GM19463 (cell line): Measurements from ENCODE around the gene KIF26B.
A peak's percentile ranks its signal among the peaks of the same experiment; 100 is the strongest.

Experiments used
- ATAC-seq: cut with Tn5 transposase; IDR thresholded peaks from one replicate; pipeline ENCODE4 v1.9.1; 2021; ENCODE audit warnings: mild to moderate bottlenecking, moderate library complexity; ENCODE audit not compliant: unreplicated experiment

The KIF26B gene

GRCh38 chr1:245270972-245271371 lies 116.2 kb downstream of the KIF26B start:
- no peak for ATAC-seq

DNA sequence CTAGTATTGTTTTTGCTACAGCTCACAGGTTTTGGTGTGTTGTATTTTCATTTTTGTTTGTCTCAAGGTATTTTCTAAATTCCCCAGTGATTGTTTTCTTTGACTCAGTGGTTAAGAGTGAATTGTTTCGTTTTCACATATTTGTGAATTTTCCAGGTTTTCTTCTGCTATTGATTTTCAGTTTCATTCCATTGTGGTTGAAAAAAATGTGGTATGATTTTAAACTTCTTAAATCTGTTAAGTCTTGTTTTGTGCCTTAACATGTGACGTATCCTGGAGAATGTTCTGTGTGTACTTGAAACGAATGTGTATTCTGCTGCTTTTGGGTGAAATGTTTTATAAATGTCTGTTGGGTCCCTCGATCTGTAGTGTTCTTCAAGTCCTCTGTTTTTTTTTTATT lies 117.9 kb downstream of the KIF26B start:
- no peak for ATAC-seq

DNA sequence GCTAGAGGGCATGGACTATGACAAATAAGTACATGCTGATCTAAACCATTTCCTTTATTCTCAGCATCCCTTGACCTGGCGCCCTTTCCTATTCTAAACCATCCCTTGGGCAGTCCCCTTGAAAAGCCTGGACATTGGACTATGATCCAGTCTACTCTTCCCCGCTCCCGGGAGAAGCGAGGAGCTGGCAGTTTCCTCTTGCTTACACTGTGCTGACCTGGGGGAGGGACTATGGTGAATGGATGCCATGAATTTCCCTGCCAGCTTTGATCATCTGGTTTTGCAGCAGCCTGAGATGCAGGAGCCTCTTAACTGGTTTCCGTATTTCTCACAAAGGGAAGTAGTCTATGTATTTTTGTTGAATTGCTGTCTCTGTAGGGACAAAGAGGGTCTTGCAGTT lies 121.7 kb downstream of the KIF26B start:
- ATAC-seq, result no peak

DNA sequence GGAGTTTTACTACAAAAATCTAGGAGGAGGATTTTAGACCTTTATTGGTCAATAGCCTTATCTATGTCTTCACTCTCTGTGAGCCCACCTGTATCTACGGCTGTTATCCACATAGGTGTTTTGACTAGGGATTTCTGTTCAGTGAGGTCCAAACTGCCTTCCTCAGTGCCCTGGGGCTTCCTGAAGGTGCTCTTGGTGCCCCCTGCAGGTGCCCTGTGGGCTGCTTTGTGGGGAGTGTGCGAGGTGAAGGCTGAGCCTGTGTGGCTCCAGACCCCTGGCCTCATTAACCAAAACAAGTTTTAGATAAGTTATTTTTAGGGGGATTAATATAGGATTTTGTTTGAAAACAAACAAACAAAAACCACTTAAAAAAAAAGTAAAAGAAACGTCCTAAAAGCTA lies 122.5 kb downstream of the KIF26B start:
- no peak for ATAC-seq

- no peak for ATAC-seq
Observed at GRCh38 chr1:245278846-245279245, 124.1 kb downstream of the KIF26B start.

- no peak for ATAC-seq
Observed at GRCh38 chr1:245279346-245279745, 124.6 kb downstream of the KIF26B start.

DNA sequence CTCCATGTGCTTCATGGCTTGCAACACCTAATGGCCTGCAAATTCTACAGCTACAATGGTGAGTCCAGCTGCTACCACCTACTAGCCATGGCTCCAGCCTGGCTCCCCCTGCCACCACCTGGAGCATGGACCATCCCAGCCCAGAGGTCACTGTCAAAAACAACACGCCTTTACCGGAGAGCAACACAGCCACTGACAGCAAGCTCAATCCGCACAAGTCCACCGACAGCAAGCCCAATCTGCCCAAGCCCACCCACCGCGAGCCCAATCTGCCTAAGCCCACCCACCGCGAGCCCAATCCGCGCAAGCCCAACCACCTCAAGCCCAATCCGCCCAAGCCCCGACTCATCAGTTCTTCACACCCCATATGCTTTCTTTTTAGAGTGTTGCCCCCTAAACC lies 128.2 kb downstream of the KIF26B start:
- ATAC-seq, result no peak

DNA sequence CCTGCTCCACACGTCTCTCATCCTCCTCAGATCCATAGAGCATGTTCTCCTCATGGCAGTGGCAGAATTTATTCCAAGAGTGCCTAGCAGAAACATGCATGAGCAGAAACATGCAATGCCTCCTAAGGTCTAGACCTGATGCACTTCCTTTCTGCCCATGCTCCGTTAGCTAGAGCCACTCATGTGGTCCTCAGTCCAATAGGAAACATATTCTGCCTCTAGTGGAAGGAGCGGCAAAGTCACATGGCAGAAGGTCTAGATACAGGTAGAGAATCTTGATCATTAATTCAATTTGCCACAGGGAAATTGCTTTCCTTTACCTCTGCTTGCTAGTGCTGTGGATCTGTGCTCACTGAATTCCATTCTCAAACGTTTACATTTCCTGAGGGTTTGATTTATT lies 130.4 kb downstream of the KIF26B start:
- no peak for ATAC-seq

DNA sequence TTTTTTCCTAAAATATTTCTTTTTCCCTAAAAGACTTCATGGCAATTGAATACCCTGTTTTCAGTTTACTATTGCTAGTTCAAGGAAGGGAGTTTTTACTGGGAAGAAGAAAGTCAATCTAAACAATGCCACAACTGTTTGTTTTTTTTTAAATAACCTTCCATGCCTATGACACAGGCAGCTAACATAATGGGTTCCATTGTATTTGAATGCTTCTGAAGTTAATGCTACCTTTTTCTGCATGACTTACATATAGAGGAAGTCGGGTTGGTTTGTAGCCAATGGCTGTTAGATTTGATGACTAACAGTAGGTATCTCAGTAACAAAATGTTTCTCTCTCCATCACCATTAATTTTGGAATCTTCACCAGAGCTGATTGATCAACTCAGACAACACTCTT lies 134.0 kb downstream of the KIF26B start:
- no peak for ATAC-seq

DNA sequence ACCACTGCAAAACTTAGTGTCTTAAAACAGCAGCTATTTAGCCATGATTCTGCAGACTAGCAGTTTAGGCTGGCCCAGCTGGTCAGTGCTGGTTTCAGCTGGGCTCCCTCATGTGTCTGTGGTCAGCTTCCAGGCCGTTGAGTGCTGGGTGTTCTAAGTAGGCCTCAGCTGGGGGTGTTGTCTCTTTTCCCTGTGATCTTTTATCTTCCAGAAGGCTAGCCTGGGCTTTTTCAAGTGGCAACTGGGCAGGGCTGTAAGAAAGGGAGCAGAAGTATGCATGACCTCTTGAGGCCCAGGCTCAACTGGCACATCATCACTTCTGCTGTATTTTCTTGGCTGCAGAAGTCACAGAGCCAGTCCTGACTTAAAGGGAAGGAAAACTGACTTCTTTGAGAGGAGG lies 136.1 kb downstream of the KIF26B start:
- ATAC-seq, result no peak

GRCh38 chr1:245291351-245291750 lies 136.6 kb downstream of the KIF26B start:
- ATAC-seq, result no peak

GRCh38 chr1:245292141-245292540 lies 137.4 kb downstream of the KIF26B start:
- ATAC-seq, result no peak

GRCh38 chr1:245292553-245292952 lies 137.8 kb downstream of the KIF26B start:
- no peak for ATAC-seq

DNA sequence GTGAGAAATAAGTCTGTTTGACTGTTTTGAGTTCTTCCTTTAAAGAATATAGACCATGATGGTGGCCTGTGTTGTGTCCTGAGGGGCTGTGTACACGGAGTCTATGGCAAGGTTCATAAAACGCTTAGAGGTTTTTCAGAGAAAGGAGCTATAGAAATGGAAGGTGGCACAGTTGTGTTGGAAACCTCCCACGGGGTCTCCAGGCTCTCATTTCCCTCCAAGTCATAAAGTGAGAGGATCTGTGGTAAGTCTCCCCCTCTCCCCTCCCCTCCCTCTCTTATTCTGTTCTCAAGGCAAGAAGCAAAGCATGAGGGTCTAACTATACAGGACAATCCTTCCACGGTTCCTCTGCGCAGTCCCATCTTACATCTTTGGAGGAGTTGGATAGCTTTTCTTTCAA lies 139.2 kb downstream of the KIF26B start:
- ATAC-seq, result no peak

- ATAC-seq, result no peak
Observed at GRCh38 chr1:245298781-245299180, 144.0 kb downstream of the KIF26B start.

GRCh38 chr1:245301162-245301580 lies 146.4 kb downstream of the KIF26B start:
- ATAC-seq, result no peak

DNA sequence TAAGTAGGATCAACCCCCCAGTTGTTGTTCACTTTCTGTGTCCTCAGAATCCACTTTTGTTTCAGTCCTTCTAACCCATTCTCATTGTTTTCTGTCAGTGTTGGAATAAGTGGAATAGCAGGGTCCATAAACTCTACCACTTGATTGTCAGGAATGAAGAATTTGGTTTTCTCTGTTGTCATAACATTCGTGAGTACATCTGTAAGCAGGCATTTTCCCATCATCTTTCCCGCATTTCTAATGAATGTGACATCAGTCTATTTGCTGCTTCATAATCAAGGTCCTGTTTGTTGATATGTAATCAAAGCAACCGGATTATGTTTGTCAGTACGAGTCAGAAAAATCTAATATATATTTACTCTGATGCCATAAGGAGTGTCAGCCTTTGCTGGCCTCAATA lies 147.1 kb downstream of the KIF26B start:
- no peak for ATAC-seq

DNA sequence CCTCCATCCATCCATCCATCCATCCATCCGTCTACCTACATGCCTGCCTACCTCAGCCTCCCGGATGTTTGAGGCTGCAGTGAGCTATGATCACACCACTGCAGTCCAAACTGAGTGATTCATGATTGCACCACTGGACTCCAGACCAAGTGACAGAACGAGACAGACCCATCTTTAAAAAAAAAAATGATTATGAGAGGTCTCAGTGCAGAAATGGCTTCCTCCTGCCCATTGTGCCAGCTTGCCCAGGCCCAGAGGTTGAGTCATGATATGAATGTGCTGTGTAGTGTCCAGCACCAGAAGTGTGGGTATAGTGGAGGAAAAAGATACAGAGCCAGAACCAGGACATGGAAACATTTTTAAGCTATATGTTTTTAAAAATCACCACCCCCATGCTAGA lies 149.9 kb downstream of the KIF26B start:
- no peak for ATAC-seq

- no peak for ATAC-seq
Observed at GRCh38 chr1:245306020-245306419, 151.2 kb downstream of the KIF26B start.

DNA sequence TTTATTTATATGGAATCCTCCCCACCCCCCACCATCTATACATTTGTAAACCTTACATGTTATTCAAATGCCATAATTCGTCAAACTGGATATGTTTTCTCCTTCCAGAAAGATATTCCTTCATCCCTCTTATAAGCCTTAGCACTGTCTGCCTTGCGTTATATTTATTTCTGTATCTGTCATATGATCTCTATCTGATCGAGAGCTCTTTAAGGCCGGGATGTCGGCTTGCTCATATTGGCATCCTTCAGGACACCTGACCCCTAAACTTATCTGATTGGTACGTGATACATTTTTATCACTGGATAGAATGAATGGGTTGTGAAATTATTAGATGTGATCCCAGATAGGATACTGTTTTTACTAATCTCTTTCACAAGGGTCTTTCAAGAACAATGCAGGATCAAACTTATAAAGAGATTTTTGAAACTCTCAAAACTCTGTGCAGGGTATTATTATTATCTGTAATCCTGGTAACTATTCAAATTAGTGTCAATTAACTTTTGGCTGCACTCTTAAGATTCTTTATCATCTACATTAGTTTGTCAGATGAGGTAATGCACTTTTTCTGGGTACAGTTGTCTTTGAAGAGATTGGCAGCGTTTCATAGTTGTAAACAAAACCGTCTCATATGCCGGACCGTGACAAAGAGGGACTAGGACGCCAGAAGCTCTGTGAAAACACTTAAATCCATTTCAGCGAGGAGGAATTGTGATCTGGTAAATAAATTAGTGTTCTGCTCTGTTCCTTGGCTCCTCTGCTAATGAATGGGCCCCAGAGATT lies 152.0 kb downstream of the KIF26B start:
- ATAC-seq, result no peak

- peak; percentile 76 for ATAC-seq
Observed at GRCh38 chr1:245310571-245311531, 156.1 kb downstream of the KIF26B start.
